Transverse colon (tissue), 4 donors: ENCODE data around the gene CTNND2.

Source experiments
- POLR2A ChIP-seq: fragments of 450-650 bp; IDR thresholded peaks from one replicate; pipeline ENCODE4 v1.6.1; 2016; ENCODE audit warnings: antibody characterized with exemption, mild to moderate bottlenecking, moderate library complexity
- POLR2AphosphoS5 ChIP-seq, 3 donors: sonication (generic); formaldehyde crosslinking; IDR thresholded peaks; one replicate each; pipeline ENCODE4 v1.6.1; 2016; ENCODE audit warnings: antibody characterized with exemption in 3 of 3
- TF ChIP-seq, protein P1 (sequence below), 5 experiments: fragments of 200-600 bp in 3 of 5; fragments of 450-650 bp in 2 of 5; sonication (generic) in 3 of 5; IDR thresholded peaks; 1 replicate in 2 of 5; 2 replicates in 3 of 5; pipeline ENCODE4 v1.5.1; 2016 to 2017; ENCODE audit warnings: antibody characterized with exemption in 5 of 5, inconsistent platforms in 3 of 5, mild to moderate bottlenecking in 2 of 5, moderate library complexity in 1 of 5

DNA sequence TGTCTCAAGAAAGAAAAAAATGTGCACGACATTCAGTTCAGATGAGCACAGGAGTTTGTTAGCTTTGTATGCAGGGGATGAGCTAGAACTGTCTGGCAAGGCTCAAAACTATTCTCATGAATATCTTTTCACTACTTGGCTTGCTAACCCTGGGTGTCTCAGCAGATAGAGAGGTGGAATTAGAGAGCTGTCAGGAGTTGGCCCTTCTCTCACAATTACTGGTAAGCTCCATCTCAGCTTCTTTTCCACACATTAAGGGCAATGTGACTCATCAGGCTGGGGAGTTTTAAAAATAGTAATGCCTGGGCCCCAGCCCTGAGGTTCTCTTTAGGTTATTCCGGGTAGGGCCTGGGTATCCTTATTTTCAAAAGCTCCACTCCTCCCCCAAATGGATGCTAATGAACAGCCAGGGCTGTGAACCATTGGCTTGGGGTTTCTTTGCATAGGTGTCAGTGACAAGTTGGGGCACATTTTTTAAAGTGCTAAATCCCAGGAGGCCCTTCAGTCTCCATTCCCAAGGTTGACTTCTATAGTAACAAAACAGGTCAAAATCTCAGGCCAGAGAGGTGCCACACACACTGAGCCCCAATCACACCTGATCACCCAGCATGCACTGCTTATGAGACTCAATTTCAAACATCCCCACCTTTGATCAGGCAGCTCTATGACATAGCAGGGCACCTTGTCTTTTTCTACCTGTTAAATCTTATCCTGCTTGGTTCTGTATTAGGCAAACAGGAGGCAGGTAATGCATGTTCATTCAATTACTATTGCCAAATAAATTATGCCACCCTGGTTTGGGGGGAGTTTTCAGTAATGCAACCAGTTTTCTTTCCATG is 903.5 kb downstream of the CTNND2 start:
- TF ChIP-seq POLR2AphosphoS5 (IDR thresholded peaks at IDR 0.05): no peak
- TF ChIP-seq, protein P1, sequence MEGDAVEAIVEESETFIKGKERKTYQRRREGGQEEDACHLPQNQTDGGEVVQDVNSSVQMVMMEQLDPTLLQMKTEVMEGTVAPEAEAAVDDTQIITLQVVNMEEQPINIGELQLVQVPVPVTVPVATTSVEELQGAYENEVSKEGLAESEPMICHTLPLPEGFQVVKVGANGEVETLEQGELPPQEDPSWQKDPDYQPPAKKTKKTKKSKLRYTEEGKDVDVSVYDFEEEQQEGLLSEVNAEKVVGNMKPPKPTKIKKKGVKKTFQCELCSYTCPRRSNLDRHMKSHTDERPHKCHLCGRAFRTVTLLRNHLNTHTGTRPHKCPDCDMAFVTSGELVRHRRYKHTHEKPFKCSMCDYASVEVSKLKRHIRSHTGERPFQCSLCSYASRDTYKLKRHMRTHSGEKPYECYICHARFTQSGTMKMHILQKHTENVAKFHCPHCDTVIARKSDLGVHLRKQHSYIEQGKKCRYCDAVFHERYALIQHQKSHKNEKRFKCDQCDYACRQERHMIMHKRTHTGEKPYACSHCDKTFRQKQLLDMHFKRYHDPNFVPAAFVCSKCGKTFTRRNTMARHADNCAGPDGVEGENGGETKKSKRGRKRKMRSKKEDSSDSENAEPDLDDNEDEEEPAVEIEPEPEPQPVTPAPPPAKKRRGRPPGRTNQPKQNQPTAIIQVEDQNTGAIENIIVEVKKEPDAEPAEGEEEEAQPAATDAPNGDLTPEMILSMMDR (IDR thresholded peaks at IDR 0.05): no peak
- TF ChIP-seq POLR2A: no peak
